ENCODE data around the gene SOWAHB.
"Not testable (repeated sequence)": the region's sequence is repeated elsewhere in the genome, so short reads cannot be mapped to it uniquely, and the experiment has no call there.

SOWAHB gene

DNA sequence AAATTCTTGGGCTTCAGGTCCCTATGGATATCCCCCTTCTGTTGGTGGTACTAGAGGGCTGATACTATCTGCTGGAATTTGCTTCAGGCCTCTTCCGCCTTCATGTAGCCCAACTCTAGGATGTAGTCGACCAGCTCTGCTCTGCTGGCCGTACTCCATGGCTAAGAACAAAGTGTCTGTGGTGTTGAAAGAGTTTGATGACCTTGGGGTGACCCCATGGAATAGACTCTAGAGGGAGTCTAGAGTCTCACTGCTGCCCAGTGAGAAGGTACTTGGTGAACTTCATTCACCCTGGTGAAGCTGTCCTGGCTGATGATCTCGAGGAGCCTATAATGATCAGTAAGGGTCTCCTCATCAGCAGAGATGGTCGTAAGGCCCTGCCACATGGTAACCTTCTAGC, 11.7 kb downstream of the SOWAHB start:
- Histone ChIP-seq H3K27me3 (ENCODE audit: insufficient read depth, low read length) (peaks cover 5% of the 10 kb centered on the region), H3K4me1 (ENCODE audit: insufficient read depth, low read length) (no peaks in the 10 kb centered on the region), H3K36me3 (ENCODE audit: insufficient read depth, low read length) (no peaks in the 10 kb centered on the region)

DNA sequence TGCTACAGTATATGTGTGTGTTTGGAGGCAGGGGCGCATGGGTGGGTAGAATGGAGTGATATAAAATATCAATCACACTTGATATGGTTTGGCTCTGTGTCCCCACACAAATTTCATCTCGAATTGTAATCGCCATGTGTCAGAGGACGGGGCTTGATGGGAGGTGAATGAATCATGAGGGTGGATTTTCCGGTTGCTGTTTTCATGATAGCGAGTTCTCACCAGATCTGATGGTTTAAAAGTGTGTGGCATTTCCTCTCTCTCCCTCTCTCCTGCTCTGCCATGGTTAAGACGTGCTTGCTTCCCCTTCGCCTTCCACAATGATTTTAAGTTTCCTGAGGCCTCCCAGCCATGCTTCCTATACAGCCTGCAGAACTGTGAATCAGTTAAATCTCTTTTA, 14.8 kb downstream of the SOWAHB start:
- no peak overlapping the region for H3K4me3 ChIP-seq (ENCODE audit: low read length)

More for the DNA sequence above, 11.7 kb downstream of the SOWAHB start:
- no peaks in the 10 kb centered on the region for H3K9me3 ChIP-seq (ENCODE audit: low read length)
- H3K4me3 ChIP-seq (ENCODE audit: low read length): no peak overlapping the region
- no peak overlapping the region for H2AFZ ChIP-seq (ENCODE audit: low read depth, low read length)

GRCh38 chr4:76882630-76883029, 15.3 kb downstream of the SOWAHB start:
- H3K36me3 ChIP-seq (ENCODE audit: insufficient read depth, low read length): no peaks in the 10 kb centered on the region
- H2AFZ ChIP-seq (ENCODE audit: low read depth, low read length): no peak overlapping the region
- no peak overlapping the region for H3K4me3 ChIP-seq (ENCODE audit: low read length)
- H3K4me1 ChIP-seq (ENCODE audit: insufficient read depth, low read length): no peaks in the 10 kb centered on the region
- peaks cover 5% of the 10 kb centered on the region for H3K27me3 ChIP-seq (ENCODE audit: insufficient read depth, low read length)
- H3K9me3 ChIP-seq (ENCODE audit: low read length): no peaks in the 10 kb centered on the region

More for the DNA sequence above, 14.8 kb downstream of the SOWAHB start:
- Histone ChIP-seq H3K9me3 (ENCODE audit: low read length) (no peaks in the 10 kb centered on the region), H3K36me3 (ENCODE audit: insufficient read depth, low read length) (no peaks in the 10 kb centered on the region), H3K27me3 (ENCODE audit: insufficient read depth, low read length) (peaks cover 5% of the 10 kb centered on the region), H2AFZ (ENCODE audit: low read depth, low read length) (no peak overlapping the region), H3K4me1 (ENCODE audit: insufficient read depth, low read length) (no peaks in the 10 kb centered on the region)

GRCh38 chr4:76881375-76881774, 16.6 kb downstream of the SOWAHB start:
- H3K4me1 ChIP-seq (ENCODE audit: insufficient read depth, low read length): no peaks in the 10 kb centered on the region
- peaks cover 5% of the 10 kb centered on the region for H3K27me3 ChIP-seq (ENCODE audit: insufficient read depth, low read length)
- no peak overlapping the region for H3K4me3 ChIP-seq (ENCODE audit: low read length)
- no peak overlapping the region for H2AFZ ChIP-seq (ENCODE audit: low read depth, low read length)
- H3K9me3 ChIP-seq (ENCODE audit: low read length): no peaks in the 10 kb centered on the region
- no peaks in the 10 kb centered on the region for H3K36me3 ChIP-seq (ENCODE audit: insufficient read depth, low read length)

DNA sequence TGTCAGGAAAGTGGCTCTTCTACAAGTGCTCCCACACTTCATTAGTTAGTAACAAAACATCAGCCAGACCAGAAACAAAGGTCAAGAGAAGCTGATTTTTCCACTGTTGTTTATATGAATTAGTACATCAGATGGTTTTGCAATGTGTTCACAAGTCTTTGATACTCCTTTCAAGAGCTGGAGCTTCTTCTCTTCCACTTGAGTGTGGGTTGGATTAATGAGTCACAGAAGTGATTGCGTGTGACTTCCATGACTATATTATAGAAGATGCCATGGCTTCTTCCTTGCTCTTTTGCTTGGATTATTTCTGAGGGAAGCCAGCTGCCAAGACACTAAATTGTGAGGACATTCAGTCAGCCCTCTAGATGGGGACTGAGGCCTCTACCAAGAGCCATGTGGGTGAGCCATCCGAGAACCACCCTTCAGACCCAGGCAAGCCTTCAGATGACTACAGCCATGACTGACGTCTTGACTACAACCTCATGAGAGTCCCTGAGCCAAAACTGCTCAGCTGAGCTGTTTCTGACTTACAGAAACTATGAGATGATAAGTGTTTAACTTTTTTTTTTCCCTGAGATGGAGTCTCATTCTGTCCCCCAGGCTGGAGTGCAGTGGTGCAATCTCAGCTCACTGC, 18.1 kb downstream of the SOWAHB start:
- Histone ChIP-seq H2AFZ (ENCODE audit: low read depth, low read length) (no peak overlapping the region), H3K4me3 (ENCODE audit: low read length) (no peak overlapping the region), H3K36me3 (ENCODE audit: insufficient read depth, low read length) (no peaks in the 10 kb centered on the region), H3K9me3 (ENCODE audit: low read length) (no peaks in the 10 kb centered on the region), H3K27me3 (ENCODE audit: insufficient read depth, low read length) (peaks cover 5% of the 10 kb centered on the region), H3K4me1 (ENCODE audit: insufficient read depth, low read length) (no peaks in the 10 kb centered on the region)

GRCh38 chr4:76878641-76879165, 19.2 kb downstream of the SOWAHB start:
- not testable (repeated sequence) for H2AFZ ChIP-seq (ENCODE audit: low read depth, low read length); H3K27me3 ChIP-seq (ENCODE audit: insufficient read depth, low read length); H3K9me3 ChIP-seq (ENCODE audit: low read length); H3K36me3 ChIP-seq (ENCODE audit: insufficient read depth, low read length); H3K4me1 ChIP-seq (ENCODE audit: insufficient read depth, low read length); H3K4me3 ChIP-seq (ENCODE audit: low read length)

DNA sequence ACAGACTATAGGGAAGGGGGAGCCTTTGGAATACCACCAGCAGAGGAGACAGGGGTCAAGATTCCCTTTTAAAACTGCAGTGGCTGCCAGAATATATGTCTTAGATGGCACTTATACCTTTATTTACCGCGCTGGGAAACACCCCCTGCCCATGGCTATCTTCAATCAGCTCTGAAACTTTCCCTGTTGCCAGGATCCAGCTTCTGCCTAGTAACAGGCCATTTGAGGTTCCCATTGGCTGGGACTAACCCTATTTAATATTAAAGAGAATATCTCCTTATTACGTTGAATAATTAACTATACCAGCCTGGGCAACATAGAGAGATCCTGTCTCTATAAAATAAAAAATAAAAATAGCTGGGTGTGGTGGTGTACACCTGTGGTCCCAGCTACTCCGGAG, 23.8 kb downstream of the SOWAHB start:
- H3K36me3 ChIP-seq (ENCODE audit: insufficient read depth, low read length): no peaks in the 10 kb centered on the region
- no peak overlapping the region for H2AFZ ChIP-seq (ENCODE audit: low read depth, low read length)
- H3K27me3 ChIP-seq (ENCODE audit: insufficient read depth, low read length): no peaks in the 10 kb centered on the region
- peaks cover 4% of the 10 kb centered on the region for H3K4me1 ChIP-seq (ENCODE audit: insufficient read depth, low read length)
- H3K9me3 ChIP-seq (ENCODE audit: low read length): no peaks in the 10 kb centered on the region
- H3K4me3 ChIP-seq (ENCODE audit: low read length): no peak overlapping the region

GRCh38 chr4:76873495-76873894, 24.4 kb downstream of the SOWAHB start:
- Histone ChIP-seq H3K4me1 (ENCODE audit: insufficient read depth, low read length) (peaks cover 4% of the 10 kb centered on the region), H3K4me3 (ENCODE audit: low read length) (no peak overlapping the region), H3K9me3 (ENCODE audit: low read length) (no peaks in the 10 kb centered on the region), H3K27me3 (ENCODE audit: insufficient read depth, low read length) (no peaks in the 10 kb centered on the region), H3K36me3 (ENCODE audit: insufficient read depth, low read length) (no peaks in the 10 kb centered on the region), H2AFZ (ENCODE audit: low read depth, low read length) (no peak overlapping the region)

DNA sequence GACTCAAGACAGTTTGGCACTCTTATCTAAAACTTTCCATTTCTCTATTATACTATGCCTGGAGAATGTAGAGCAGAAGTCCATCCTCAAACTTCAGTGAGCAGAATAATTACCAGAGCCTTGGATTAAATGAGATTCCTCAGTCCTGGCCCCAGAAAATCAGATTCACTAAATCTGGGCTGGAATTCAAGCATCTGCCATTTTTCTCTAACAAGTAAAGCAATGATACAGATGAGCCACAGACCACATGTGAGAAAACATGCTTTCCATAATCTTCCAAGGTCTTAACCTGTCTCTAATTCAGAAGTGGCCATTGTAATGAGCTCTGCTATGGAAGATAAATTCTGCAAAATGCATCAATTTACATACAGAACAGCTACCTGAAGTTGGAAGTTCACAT, 25.4 kb downstream of the SOWAHB start:
- no peaks in the 10 kb centered on the region for H3K9me3 ChIP-seq (ENCODE audit: low read length)
- no peaks in the 10 kb centered on the region for H3K36me3 ChIP-seq (ENCODE audit: insufficient read depth, low read length)
- peaks cover 4% of the 10 kb centered on the region for H3K4me1 ChIP-seq (ENCODE audit: insufficient read depth, low read length)
- no peak overlapping the region for H3K4me3 ChIP-seq (ENCODE audit: low read length)
- H3K27me3 ChIP-seq (ENCODE audit: insufficient read depth, low read length): no peaks in the 10 kb centered on the region
- no peak overlapping the region for H2AFZ ChIP-seq (ENCODE audit: low read depth, low read length)

DNA sequence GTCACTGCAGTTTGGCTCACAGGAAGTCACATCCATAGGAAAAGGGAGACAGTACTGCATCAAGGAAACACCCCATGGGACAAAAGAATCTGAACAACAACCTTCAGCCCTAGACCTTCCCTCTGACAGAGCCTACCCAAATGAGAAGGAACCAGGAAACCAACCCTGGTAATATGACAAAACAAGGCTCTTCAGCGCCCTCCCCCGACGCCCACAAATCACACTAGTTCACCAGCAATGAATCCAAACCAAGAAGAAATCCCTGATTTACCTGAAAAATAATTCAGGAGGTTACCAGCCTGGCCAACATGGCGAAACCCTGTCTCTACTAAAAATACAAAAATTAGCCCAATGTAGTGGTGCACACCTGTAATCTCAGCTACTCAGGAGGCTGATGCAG, 29.2 kb downstream of the SOWAHB start:
- not testable (repeated sequence) for H3K9me3 ChIP-seq (ENCODE audit: low read length); H3K4me1 ChIP-seq (ENCODE audit: insufficient read depth, low read length); H3K4me3 ChIP-seq (ENCODE audit: low read length); H3K36me3 ChIP-seq (ENCODE audit: insufficient read depth, low read length); H3K27me3 ChIP-seq (ENCODE audit: insufficient read depth, low read length); H2AFZ ChIP-seq (ENCODE audit: low read depth, low read length)

- Histone ChIP-seq H3K4me3 (ENCODE audit: low read length) (no peak overlapping the region), H3K9me3 (ENCODE audit: low read length) (no peaks in the 10 kb centered on the region), H3K36me3 (ENCODE audit: insufficient read depth, low read length) (no peaks in the 10 kb centered on the region), H3K27me3 (ENCODE audit: insufficient read depth, low read length) (no peaks in the 10 kb centered on the region), H2AFZ (ENCODE audit: low read depth, low read length) (no peak overlapping the region), H3K4me1 (ENCODE audit: insufficient read depth, low read length) (peaks cover 4% of the 10 kb centered on the region)
Observed at GRCh38 chr4:76867880-76868655, 29.9 kb downstream of the SOWAHB start.

DNA sequence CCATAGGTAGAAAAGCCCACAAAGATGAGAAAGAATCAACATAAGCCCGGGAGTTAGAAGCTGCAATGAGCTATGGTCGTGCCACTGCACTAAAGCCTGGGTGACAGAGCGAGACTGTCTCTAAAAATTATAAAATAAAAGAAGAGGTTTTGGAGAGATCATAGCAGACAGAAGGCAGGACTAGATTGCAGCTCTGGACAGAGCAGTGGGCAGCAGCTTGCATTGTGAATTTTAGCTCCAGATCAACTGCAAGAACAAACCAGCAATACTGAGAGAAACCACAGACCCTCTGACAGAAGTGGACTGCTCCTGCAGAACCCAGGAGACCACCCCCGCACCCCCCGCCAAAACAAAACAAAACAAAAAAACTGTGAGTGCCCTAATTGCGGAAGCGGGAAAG, 30.6 kb downstream of the SOWAHB start:
- peaks cover 4% of the 10 kb centered on the region for H3K4me1 ChIP-seq (ENCODE audit: insufficient read depth, low read length)
- no peaks in the 10 kb centered on the region for H3K36me3 ChIP-seq (ENCODE audit: insufficient read depth, low read length)
- no peaks in the 10 kb centered on the region for H3K9me3 ChIP-seq (ENCODE audit: low read length)
- no peaks in the 10 kb centered on the region for H3K27me3 ChIP-seq (ENCODE audit: insufficient read depth, low read length)
- H3K4me3 ChIP-seq (ENCODE audit: low read length): no peak overlapping the region
- no peak overlapping the region for H2AFZ ChIP-seq (ENCODE audit: low read depth, low read length)

GRCh38 chr4:76866641-76867040, 31.3 kb downstream of the SOWAHB start:
- no peak overlapping the region for H2AFZ ChIP-seq (ENCODE audit: low read depth, low read length)
- no peak overlapping the region for H3K4me3 ChIP-seq (ENCODE audit: low read length)
- peaks cover 4% of the 10 kb centered on the region for H3K4me1 ChIP-seq (ENCODE audit: insufficient read depth, low read length)
- H3K9me3 ChIP-seq (ENCODE audit: low read length): no peaks in the 10 kb centered on the region
- no peaks in the 10 kb centered on the region for H3K36me3 ChIP-seq (ENCODE audit: insufficient read depth, low read length)
- H3K27me3 ChIP-seq (ENCODE audit: insufficient read depth, low read length): no peaks in the 10 kb centered on the region

Data from neuron (in vitro differentiated cells).